Suprapubic skin (tissue), 4 donors: Measurements from ENCODE around the gene PARN.

Experiments
- CTCF ChIP-seq, 2 donors: fragments of 200-600 bp in 1 of 2; fragments of 450-650 bp in 1 of 2; sonication (generic) in 1 of 2; IDR thresholded peaks; one replicate each; pipeline ENCODE4 v1.5.1; 2016 to 2019; ENCODE audit warnings: antibody characterized with exemption in 2 of 2, mild to moderate bottlenecking in 1 of 2, moderate library complexity in 1 of 2
- POLR2A ChIP-seq, 2 donors: fragments of 450-650 bp; IDR thresholded peaks; one replicate each; pipeline ENCODE4 v1.6.1; 2017; ENCODE audit warnings: antibody characterized with exemption in 2 of 2, mild to moderate bottlenecking in 2 of 2, moderate library complexity in 2 of 2
- POLR2AphosphoS5 ChIP-seq, 3 donors: sonication (generic); formaldehyde crosslinking; IDR thresholded peaks; one replicate each; pipeline ENCODE4 v1.6.1; 2017; ENCODE audit warnings: antibody characterized with exemption in 3 of 3

GRCh38 chr16:14658063-14658462 lies 28.0 kb upstream of the PARN start:
- no peak for TF ChIP-seq CTCF (IDR thresholded peaks at IDR 0.05)
- no peak for TF ChIP-seq POLR2A (IDR thresholded peaks at IDR 0.05)
- TF ChIP-seq POLR2AphosphoS5 (IDR thresholded peaks at IDR 0.05), result no peak
